GM10847 (cell line): ENCODE measurements around the gene KIRREL3.

Source experiments
- POLR2A ChIP-seq: IDR thresholded peaks from 2 replicates; pipeline ENCODE4 v1.6.1; 2011; ENCODE audit not compliant: insufficient read length; ENCODE audit errors: extremely low read depth

KIRREL3 gene

DNA sequence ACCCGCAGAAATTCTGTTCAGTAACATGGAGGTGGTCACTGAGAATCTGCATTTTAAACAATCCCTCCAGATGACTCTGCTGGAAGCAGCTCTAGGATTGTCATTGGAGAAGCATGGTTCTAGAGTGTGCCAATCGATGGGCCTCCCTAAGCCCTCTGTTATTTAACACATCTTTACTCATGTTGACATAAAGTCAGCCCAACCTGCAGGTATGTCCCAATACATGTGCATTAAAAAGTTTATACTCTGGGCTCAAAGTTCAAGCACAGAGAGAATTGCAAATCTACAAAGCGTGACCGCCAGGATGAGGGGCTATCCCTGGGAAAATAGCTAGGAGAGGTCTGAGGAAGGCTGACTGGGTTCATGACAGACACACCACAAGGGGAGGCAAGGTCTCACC lies 116.4 kb downstream of the KIRREL3 start:
- TF ChIP-seq POLR2A: no peak

GRCh38 chr11:126880872-126881271 lies 119.7 kb downstream of the KIRREL3 start:
- no peak for TF ChIP-seq POLR2A

DNA sequence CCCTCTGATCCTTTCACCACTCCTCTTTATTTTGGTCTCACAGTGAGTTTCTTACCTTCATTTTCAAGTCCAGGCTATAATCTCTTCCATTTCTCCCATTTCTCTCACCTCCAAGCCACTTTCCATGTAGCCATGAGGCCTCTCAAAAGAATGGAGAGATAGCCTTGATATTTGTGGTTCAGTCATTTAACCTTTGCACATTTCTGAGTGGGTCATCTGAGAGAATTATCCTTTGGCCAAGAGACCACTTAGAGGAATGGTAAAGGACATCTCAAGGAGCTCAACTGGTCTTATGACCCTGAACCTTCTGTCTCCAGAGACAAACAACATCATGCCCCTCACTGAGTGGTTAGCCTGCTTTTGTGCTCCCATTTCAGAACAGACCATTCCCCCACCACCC lies 121.1 kb downstream of the KIRREL3 start:
- no peak for TF ChIP-seq POLR2A

GRCh38 chr11:126878913-126879482 lies 121.6 kb downstream of the KIRREL3 start:
- no peak for TF ChIP-seq POLR2A

- TF ChIP-seq POLR2A: no peak
Observed at GRCh38 chr11:126874831-126875230, 125.7 kb downstream of the KIRREL3 start.

DNA sequence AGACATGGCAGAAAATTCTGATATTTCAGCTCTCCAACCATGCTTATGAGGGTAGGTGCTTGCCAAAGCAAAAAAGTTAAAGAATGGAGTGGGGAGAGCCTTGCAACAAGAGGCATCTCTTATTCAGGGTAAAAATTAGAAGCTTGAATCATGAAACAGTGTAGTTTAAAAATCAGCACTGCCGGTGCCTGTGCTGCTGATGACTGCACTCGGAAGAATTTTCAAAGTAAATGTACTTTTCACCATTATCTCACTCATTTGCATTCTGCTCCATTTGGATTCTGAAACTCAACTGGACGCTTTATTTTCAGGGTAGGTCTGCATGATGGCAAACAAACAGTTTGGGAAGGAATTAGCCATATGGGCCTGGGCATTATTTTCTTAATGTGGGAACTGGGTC lies 126.3 kb downstream of the KIRREL3 start:
- TF ChIP-seq POLR2A: no peak

DNA sequence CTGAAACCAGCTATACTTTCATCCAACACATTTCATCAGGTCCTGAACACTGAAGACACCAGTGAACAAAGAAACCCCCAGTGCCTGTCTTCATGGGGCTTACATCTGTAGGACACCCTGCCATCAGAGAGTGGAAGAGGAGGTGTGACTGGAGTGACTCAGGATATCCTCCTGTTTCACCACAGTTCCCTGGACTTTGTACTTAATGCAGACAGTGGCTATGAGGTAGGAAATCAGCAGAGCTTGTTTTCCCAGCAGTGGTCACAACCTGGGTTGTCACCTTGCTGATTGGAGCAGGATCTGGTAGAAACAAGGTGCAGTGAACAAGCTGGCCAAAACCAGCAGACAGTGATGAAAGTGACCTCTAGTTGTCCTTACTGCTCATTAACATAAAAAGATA lies 128.8 kb downstream of the KIRREL3 start:
- no peak for TF ChIP-seq POLR2A

DNA sequence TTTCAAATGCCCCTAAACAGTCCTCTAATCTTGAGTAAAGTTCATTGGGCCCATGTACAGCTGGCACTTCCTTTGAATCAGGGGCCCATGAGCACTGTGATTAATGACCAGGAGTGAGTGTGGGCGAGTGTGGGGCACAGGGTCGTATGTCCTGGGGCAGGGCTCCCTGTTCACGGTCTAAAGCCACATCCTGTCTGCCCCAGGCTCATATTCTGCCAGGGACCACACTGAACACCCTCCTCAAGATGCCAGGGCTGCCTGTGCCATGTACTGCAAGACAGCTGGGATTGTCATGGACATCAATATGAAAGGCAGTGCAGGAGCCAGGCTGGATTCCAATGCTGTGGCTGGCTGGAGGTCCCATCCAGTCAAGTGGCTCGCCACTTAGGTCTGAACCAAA lies 130.5 kb downstream of the KIRREL3 start:
- no peak for TF ChIP-seq POLR2A

- no peak for TF ChIP-seq POLR2A
Observed at GRCh38 chr11:126868741-126869140, 131.8 kb downstream of the KIRREL3 start.

GRCh38 chr11:126864934-126865333 lies 135.6 kb downstream of the KIRREL3 start:
- TF ChIP-seq POLR2A: no peak

GRCh38 chr11:126863294-126863997 lies 137.1 kb downstream of the KIRREL3 start:
- no peak for TF ChIP-seq POLR2A

DNA sequence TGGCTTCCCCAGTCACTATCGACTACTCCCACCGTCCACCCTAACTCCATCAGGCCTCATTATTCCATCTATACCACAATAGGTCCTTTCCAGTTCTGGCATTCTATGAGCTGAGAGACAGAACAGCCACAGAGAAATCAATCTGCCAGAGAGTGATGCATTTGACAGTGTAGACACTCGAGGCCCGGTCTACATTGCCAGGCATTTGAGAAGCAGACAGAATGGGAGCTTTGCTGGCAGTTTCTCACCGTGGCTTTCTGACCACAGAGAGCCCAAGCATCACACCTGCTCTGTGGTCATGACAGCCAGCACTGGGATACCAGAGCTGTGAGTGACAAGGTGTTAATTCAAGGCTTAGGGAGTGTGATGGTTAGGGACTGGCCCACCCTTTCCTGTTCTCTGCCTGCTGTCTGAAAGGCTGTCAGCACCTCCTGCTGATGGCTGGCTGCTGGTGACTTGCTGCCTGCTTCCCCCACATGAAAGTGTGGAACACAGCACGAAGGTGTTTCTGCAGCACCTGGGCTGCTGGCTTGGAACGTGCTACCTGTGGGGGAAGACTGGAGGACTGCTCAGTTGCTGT lies 137.8 kb downstream of the KIRREL3 start:
- TF ChIP-seq POLR2A: no peak

DNA sequence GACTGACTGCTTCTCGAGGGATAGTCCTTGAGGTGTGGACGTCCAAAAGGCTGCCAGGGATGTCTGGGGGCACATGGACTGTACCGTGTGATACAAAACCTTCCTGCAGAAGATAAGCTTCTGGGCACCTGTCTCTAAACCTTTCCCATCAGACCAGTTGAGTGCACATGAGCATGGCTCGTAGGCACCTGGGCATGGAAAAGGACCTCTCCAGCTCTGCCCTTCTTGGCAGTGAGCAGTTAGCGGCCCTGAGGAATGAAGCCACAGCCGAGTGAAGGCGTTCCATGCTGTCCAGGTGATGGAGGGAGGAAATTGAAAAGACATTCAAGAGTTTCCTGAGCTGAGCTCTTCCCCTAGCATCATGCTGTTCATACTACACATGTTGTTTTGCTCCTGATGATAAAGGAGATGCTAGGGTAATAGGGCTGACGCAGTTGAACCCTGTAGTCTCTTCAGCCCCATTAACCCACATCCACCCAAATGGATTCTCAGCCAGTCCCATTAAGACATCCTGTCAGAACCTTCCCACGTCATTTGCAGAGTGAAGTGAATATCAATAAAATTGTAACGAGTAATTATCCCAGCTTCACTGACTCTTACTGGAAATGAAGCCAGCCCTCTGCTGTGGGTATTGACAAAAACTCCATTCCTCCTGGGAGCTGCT lies 138.6 kb downstream of the KIRREL3 start:
- no peak for TF ChIP-seq POLR2A

- no peak for TF ChIP-seq POLR2A
Observed at GRCh38 chr11:126857860-126858808, 142.4 kb downstream of the KIRREL3 start.

DNA sequence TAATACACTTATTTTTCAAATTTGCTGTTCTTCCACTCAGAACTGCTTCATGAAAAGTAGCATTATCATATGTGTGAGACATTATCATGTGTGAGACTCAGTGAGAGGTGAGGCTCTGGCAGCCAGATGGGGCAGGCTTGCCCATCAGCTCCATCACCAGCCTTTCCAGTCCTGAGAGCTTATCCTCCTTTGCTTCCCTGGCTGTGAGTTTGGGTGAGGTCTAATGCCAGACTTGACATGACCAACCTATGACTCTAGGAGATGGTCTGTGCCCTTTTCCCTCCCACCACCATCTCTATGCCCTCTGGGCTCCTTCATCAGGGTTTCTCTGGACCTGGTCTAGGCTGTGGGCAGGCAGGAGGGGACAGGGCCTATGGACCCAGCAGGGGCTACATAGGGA lies 145.0 kb downstream of the KIRREL3 start:
- TF ChIP-seq POLR2A: no peak
